Mesendoderm (in vitro differentiated cells): ENCODE results near the gene S100A9.

Experiments used
- DNase-seq: peaks from one replicate; pipeline ENCODE4 v3.0.0; 2013
- H2AK5ac ChIP-seq: 2 replicates; pipeline ENCODE4 v1.6.1; 2013; ENCODE audit warnings: low read length, inconsistent platforms
- H2BK120ac ChIP-seq: 2 replicates; pipeline ENCODE4 v1.6.1; 2013; ENCODE audit warnings: low read depth, mild to moderate bottlenecking, low read length, moderate library complexity, mixed read lengths
- H2BK15ac ChIP-seq: replicated peaks from 2 replicates; pipeline ENCODE4 v1.6.1; 2013; ENCODE audit warnings: low read depth, mild to moderate bottlenecking, moderate library complexity
- H2BK5ac ChIP-seq: 2 replicates; pipeline ENCODE4 v1.6.1; 2013; ENCODE audit warnings: low read length, inconsistent platforms
- H3K18ac ChIP-seq: 2 replicates; pipeline ENCODE4 v1.6.1; 2013; ENCODE audit warnings: mild to moderate bottlenecking, low read length, mixed read lengths
- H3K23ac ChIP-seq: one replicate; pipeline ENCODE4 v1.6.1; 2013; ENCODE audit warnings: low read length
- H3K27ac ChIP-seq: 2 replicates; pipeline ENCODE4 v1.5.1; 2013; ENCODE audit warnings: low read depth, mild to moderate bottlenecking, inconsistent platforms, low read length, moderate library complexity
- H3K27me3 ChIP-seq: 2 replicates; pipeline ENCODE4 v1.6.1; 2013; ENCODE audit warnings: low read length, control low read depth, mild to moderate bottlenecking, inconsistent platforms; ENCODE audit not compliant: insufficient read depth, poor library complexity
- H3K36me3 ChIP-seq: 2 replicates; pipeline ENCODE4 v1.6.1; 2013; ENCODE audit warnings: low read length, inconsistent platforms; ENCODE audit not compliant: control insufficient read depth, insufficient read depth
- H3K4ac ChIP-seq: one replicate; pipeline ENCODE4 v1.6.1; 2013; ENCODE audit warnings: low read depth, mild to moderate bottlenecking, low read length, moderate library complexity
- H3K4me1 ChIP-seq: 2 replicates; pipeline ENCODE4 v1.6.1; 2013; ENCODE audit warnings: low read depth, low read length, inconsistent platforms; ENCODE audit not compliant: control insufficient read depth
- H3K4me2 ChIP-seq: 2 replicates; pipeline ENCODE4 v1.6.1; 2013; ENCODE audit warnings: low read length
- H3K4me3 ChIP-seq: 2 replicates; pipeline ENCODE4 v1.5.1; 2013; ENCODE audit warnings: mild to moderate bottlenecking, low read length
- H3K56ac ChIP-seq: one replicate; pipeline ENCODE4 v1.6.1; 2013; ENCODE audit warnings: low read length
- H3K79me1 ChIP-seq: 2 replicates; pipeline ENCODE4 v1.6.1; 2013; ENCODE audit warnings: low read length, inconsistent platforms
- H3K79me2 ChIP-seq: 2 replicates; pipeline ENCODE4 v1.6.1; 2013; ENCODE audit warnings: mild to moderate bottlenecking, low read length; ENCODE audit not compliant: control insufficient read depth, insufficient read depth
- H3K9ac ChIP-seq: 2 replicates; pipeline ENCODE4 v1.6.1; 2013; ENCODE audit warnings: low read length, inconsistent platforms
- H4K5ac ChIP-seq: one replicate; pipeline ENCODE4 v1.6.1; 2013; ENCODE audit warnings: low read length
- H4K8ac ChIP-seq: one replicate; pipeline ENCODE4 v1.6.1; 2013; ENCODE audit warnings: low read depth, mild to moderate bottlenecking, control low read depth, low read length, moderate library complexity
- WGBS: extraction: QIAGEN DNeasy Blood & Tissue Kit; methylation state at CpG from one replicate; pipeline ENCODE4 v1.1.7; 2013; ENCODE audit warnings: low lambda C conversion rate, missing lambda C conversion rate; ENCODE audit not compliant: insufficient coverage; ENCODE audit errors: extremely low coverage; 5-methylcytosine and 5-hydroxymethylcytosine counted together

S100A9 gene

GRCh38 chr1:153394391-153394790 is 36.7 kb downstream of the S100A9 start:
- no peak for DNase-seq
- H3K4ac ChIP-seq: no peak overlapping the region
- H2BK120ac ChIP-seq: no peak overlapping the region
- H3K23ac ChIP-seq: no peak overlapping the region
- H3K4me3 ChIP-seq: no peak overlapping the region
- H3K27me3 ChIP-seq: no peaks in the 10 kb centered on the region
- no peak overlapping the region for H3K18ac ChIP-seq
- WGBS: no CpG with 5 or more reads among the region's 5 CpGs
- no peak overlapping the region for H2BK5ac ChIP-seq
- no peaks in the 10 kb centered on the region for H3K79me2 ChIP-seq
- H3K56ac ChIP-seq: no peak overlapping the region
- H3K4me1 ChIP-seq: no peaks in the 10 kb centered on the region
- H2AK5ac ChIP-seq: no peak overlapping the region
- H3K4me2 ChIP-seq: no peak overlapping the region
- no peak overlapping the region for H3K9ac ChIP-seq
- no peak overlapping the region for H2BK15ac ChIP-seq
- H3K79me1 ChIP-seq: no peaks in the 10 kb centered on the region
- H4K8ac ChIP-seq: no peak overlapping the region
- no peak overlapping the region for H4K5ac ChIP-seq
- H3K36me3 ChIP-seq: no peaks in the 10 kb centered on the region
- H3K27ac ChIP-seq: no peak overlapping the region

- Histone ChIP-seq H2BK120ac (no peak overlapping the region), H3K4me1 (no peaks in the 10 kb centered on the region), H3K79me1 (no peaks in the 10 kb centered on the region), H4K8ac (no peak overlapping the region), H3K23ac (no peak overlapping the region), H3K56ac (no peak overlapping the region), H3K18ac (no peak overlapping the region), H3K79me2 (no peaks in the 10 kb centered on the region), H3K27me3 (no peaks in the 10 kb centered on the region), H3K4ac (no peak overlapping the region), H3K27ac (no peak overlapping the region), H3K4me2 (no peak overlapping the region), H3K9ac (no peak overlapping the region), H2BK5ac (no peak overlapping the region), H3K4me3 (no peak overlapping the region), H2BK15ac (no peak overlapping the region), H2AK5ac (no peak overlapping the region), H3K36me3 (no peaks in the 10 kb centered on the region), H4K5ac (no peak overlapping the region)
- no CpG with 5 or more reads among the region's 7 CpGs for WGBS
- DNase-seq: no peak
Measured at GRCh38 chr1:153395136-153395685, 37.6 kb downstream of the S100A9 start.

- Histone ChIP-seq H3K23ac (no peak overlapping the region), H4K8ac (no peak overlapping the region), H3K27ac (no peak overlapping the region), H3K27me3 (no peaks in the 10 kb centered on the region), H3K4ac (no peak overlapping the region), H3K9ac (no peak overlapping the region), H2BK120ac (no peak overlapping the region), H3K4me1 (no peaks in the 10 kb centered on the region), H2AK5ac (no peak overlapping the region), H3K79me2 (no peaks in the 10 kb centered on the region), H3K56ac (no peak overlapping the region), H3K36me3 (no peaks in the 10 kb centered on the region), H3K79me1 (no peaks in the 10 kb centered on the region), H3K4me3 (no peak overlapping the region), H2BK15ac (no peak overlapping the region), H3K18ac (no peak overlapping the region), H3K4me2 (no peak overlapping the region), H4K5ac (no peak overlapping the region), H2BK5ac (no peak overlapping the region)
- DNase-seq: no peak
- WGBS: no CpG with 5 or more reads among the region's 6 CpGs
Measured at GRCh38 chr1:153395776-153396175, 38.1 kb downstream of the S100A9 start.

- Histone ChIP-seq H3K9ac (no peak overlapping the region), H3K4me2 (no peak overlapping the region), H3K27me3 (no peaks in the 10 kb centered on the region), H2BK120ac (no peak overlapping the region), H3K4ac (no peak overlapping the region), H3K23ac (no peak overlapping the region), H2AK5ac (no peak overlapping the region), H3K4me3 (no peak overlapping the region), H3K36me3 (no peaks in the 10 kb centered on the region), H3K18ac (no peak overlapping the region), H2BK15ac (no peak overlapping the region), H3K4me1 (no peaks in the 10 kb centered on the region), H4K5ac (no peak overlapping the region), H3K56ac (no peak overlapping the region), H3K79me1 (no peaks in the 10 kb centered on the region), H3K79me2 (no peaks in the 10 kb centered on the region), H4K8ac (no peak overlapping the region), H2BK5ac (no peak overlapping the region), H3K27ac (no peak overlapping the region)
- DNase-seq: no peak
- WGBS: no CpG with 5 or more reads among the region's 6 CpGs
Measured at GRCh38 chr1:153396461-153396860, 38.8 kb downstream of the S100A9 start.

GRCh38 chr1:153397051-153397923 is 39.6 kb downstream of the S100A9 start:
- WGBS: no CpG with 5 or more reads among the region's 19 CpGs
- no peak overlapping the region for H2BK5ac ChIP-seq
- no peaks in the 10 kb centered on the region for H3K79me2 ChIP-seq
- no peak overlapping the region for H4K5ac ChIP-seq
- no peak overlapping the region for H2BK15ac ChIP-seq
- no peak overlapping the region for H2BK120ac ChIP-seq
- no peak overlapping the region for H3K4me2 ChIP-seq
- H3K9ac ChIP-seq: no peak overlapping the region
- H3K4me3 ChIP-seq: no peak overlapping the region
- H3K36me3 ChIP-seq: no peaks in the 10 kb centered on the region
- no peak overlapping the region for H3K4ac ChIP-seq
- H3K27ac ChIP-seq: no peak overlapping the region
- DNase-seq: no peak
- no peak overlapping the region for H3K18ac ChIP-seq
- no peaks in the 10 kb centered on the region for H3K27me3 ChIP-seq
- H3K4me1 ChIP-seq: no peaks in the 10 kb centered on the region
- no peak overlapping the region for H4K8ac ChIP-seq
- no peak overlapping the region for H3K56ac ChIP-seq
- no peak overlapping the region for H3K23ac ChIP-seq
- no peaks in the 10 kb centered on the region for H3K79me1 ChIP-seq
- H2AK5ac ChIP-seq: no peak overlapping the region
